Glutamatergic neuron (in vitro differentiated cells): ENCODE results near the gene SLC6A11. TPM values are rescaled to one million over a fixed set of nuclear protein-coding genes. Genes with fewer than 3 reads are reported as not detected.

Experiments used
- DNase-seq: peaks from one replicate; pipeline ENCODE4 v3.0.0; 2022
- H3K27ac Mint-ChIP-seq: one replicate; pipeline ENCODE4 v1.8.0; 2020; ENCODE audit warnings: mild to moderate bottlenecking, mixed read lengths, inconsistent platforms; ENCODE audit not compliant: unreplicated experiment
- H3K27me3 Mint-ChIP-seq: one replicate; pipeline ENCODE4 v1.8.0; 2020; ENCODE audit warnings: mild to moderate bottlenecking, moderate library complexity, mixed read lengths, inconsistent platforms; ENCODE audit not compliant: unreplicated experiment
- H3K36me3 Mint-ChIP-seq: one replicate; pipeline ENCODE4 v1.8.0; 2020; ENCODE audit warnings: mild to moderate bottlenecking, mixed read lengths, inconsistent platforms; ENCODE audit not compliant: unreplicated experiment
- H3K4me1 Mint-ChIP-seq: one replicate; pipeline ENCODE4 v1.8.0; 2020; ENCODE audit warnings: mild to moderate bottlenecking, low read depth, mixed read lengths, inconsistent platforms; ENCODE audit not compliant: unreplicated experiment
- H3K4me3 Mint-ChIP-seq: one replicate; pipeline ENCODE4 v1.8.0; 2020; ENCODE audit warnings: mild to moderate bottlenecking, mixed read lengths, inconsistent platforms; ENCODE audit not compliant: unreplicated experiment
- H3K9me3 Mint-ChIP-seq: one replicate; pipeline ENCODE4 v1.8.0; 2020; ENCODE audit warnings: mild to moderate bottlenecking, moderate library complexity, mixed read lengths, inconsistent platforms; ENCODE audit not compliant: unreplicated experiment
- CTCF ChIP-seq: fragments of 200-600 bp; sonication (generic); IDR thresholded peaks from one replicate; pipeline ENCODE4 v1.5.0; 2021; ENCODE audit not compliant: partially characterized antibody, unreplicated experiment
- total RNA-seq: library from RNA; stranded (reverse); fragmentation: NEBNext Ultra II Directional; extraction: Animal tissue kit (Norgen Biotek cat#: 25700); gene quantifications from one replicate; pipeline ENCODE4 v1.2.1, GENCODE V29; 2021; ENCODE audit not compliant: unreplicated experiment

Gene SLC6A11
- total RNA-seq, 1 donor from 2014 or later: not detected

DNA sequence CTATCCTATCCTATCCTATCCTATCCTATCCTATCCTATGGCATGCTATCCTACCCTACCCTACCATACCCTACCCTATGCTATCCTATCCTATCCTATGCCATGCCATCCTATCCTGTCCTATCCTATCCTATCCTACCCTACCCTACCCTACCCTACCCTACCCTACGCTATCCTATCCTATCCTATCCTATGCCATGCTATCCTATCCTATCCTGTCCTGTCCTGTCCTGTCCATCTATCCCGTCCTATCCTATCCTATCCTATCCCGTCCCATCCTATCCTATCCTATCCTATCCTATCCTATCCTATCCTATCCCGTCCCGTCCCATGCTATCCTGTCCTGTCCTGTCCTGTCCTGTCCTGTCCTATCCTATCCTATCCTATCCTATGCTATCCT, 57.4 kb downstream of the SLC6A11 start:
- H3K4me1 Mint-ChIP-seq: no peaks in the 10 kb centered on the region
- TF ChIP-seq CTCF: no peak
- no peaks in the 10 kb centered on the region for H3K36me3 Mint-ChIP-seq
- no peak for DNase-seq
- no peak overlapping the region for H3K27ac Mint-ChIP-seq
- peaks cover 16% of the 10 kb centered on the region for H3K27me3 Mint-ChIP-seq
- H3K9me3 Mint-ChIP-seq: peaks cover 3% of the 10 kb centered on the region
- H3K4me3 Mint-ChIP-seq: no peak overlapping the region

DNA sequence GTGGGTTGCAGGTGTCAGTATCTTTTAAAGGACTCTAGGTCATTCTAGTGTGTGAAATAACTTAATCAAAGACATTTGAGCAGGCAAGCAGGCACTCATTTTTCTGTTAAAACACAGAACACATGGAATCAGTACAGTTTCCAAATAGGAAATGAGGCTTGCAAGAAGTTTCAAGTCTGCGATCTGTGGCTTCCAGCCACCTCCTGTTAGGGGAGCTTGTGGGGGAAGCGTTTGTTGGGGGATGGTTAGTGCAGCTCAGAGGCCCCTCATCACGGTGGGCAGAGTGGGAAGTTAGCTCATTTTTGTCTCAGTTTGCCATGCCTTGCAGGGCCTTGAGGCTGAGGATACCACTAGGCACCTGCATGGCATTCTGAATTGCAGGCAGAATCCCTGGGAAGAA, 59.9 kb downstream of the SLC6A11 start:
- Mint-ChIP-seq H3K9me3 (peaks cover 3% of the 10 kb centered on the region), H3K27ac (no peak overlapping the region), H3K4me1 (no peaks in the 10 kb centered on the region), H3K4me3 (no peak overlapping the region), H3K27me3 (peaks cover 11% of the 10 kb centered on the region), H3K36me3 (no peaks in the 10 kb centered on the region)
- TF ChIP-seq CTCF: no peak
- no peak for DNase-seq

DNA sequence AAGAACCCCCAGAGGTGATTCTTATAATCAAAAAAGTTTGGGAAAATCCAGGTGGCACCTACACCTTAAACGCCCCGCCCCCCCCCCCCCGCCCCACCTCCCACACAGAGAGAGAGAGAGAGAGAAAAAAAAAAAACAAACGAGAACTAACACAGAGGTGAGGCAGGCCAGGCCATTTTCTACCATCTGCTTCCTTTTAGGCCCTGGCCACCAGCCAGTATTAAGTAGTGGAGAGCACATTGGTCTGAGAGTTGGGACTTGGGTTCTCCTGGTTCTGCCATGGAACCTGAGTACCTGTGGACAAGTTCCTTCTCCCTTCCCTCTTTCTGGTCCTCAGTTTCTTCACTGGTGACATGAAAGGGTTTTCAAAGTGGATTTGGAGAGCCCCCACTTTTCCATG, 60.6 kb downstream of the SLC6A11 start:
- no peak overlapping the region for H3K4me3 Mint-ChIP-seq
- no peak for DNase-seq
- peaks cover 7% of the 10 kb centered on the region for H3K27me3 Mint-ChIP-seq
- peaks cover 3% of the 10 kb centered on the region for H3K9me3 Mint-ChIP-seq
- no peak for TF ChIP-seq CTCF
- no peak overlapping the region for H3K27ac Mint-ChIP-seq
- H3K36me3 Mint-ChIP-seq: no peaks in the 10 kb centered on the region
- no peaks in the 10 kb centered on the region for H3K4me1 Mint-ChIP-seq

- no peaks in the 10 kb centered on the region for H3K4me1 Mint-ChIP-seq
- H3K27ac Mint-ChIP-seq: no peak overlapping the region
- H3K27me3 Mint-ChIP-seq: peaks cover 14% of the 10 kb centered on the region
- H3K36me3 Mint-ChIP-seq: no peaks in the 10 kb centered on the region
- peaks cover 2% of the 10 kb centered on the region for H3K9me3 Mint-ChIP-seq
- no peak for DNase-seq
- TF ChIP-seq CTCF: no peak
- H3K4me3 Mint-ChIP-seq: no peak overlapping the region
Observed at GRCh38 chr3:10882851-10883250, 66.8 kb downstream of the SLC6A11 start.

DNA sequence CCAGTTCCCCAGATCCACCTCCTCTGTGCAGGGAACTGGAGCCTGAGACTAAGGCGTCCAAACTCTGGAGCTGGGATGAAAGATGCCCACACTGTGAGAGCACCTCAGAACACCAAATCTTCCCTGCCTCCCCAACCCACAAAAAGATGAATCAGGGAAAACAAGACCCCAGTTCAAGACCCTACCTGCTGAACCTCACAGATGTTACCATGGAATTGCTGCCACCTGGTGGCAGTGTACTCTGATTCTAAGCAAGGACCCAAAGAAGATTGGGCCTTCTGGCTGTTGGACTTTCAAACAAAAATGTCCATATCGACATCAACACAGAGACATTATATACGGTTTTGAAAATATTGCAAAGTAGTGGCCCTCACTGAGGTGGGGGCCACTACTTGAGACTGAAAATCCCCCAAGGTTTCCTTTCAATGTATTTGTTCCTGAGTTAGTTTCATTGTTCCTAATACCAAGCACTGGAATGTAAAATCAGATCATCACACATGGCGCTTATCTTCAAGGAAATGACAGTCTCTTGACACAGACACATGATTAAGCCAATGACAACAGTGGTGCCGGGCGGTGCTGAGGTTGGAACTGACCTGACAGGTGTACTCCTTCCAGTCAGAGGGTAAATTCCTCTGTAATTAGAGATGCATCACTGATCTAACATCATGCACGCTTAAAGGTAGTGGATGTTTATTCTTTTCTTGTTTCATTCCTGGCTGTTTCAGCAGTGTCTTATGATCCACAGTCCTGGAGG, 67.6 kb downstream of the SLC6A11 start:
- Mint-ChIP-seq H3K4me3 (no peak overlapping the region), H3K27ac (no peak overlapping the region), H3K9me3 (peaks cover 3% of the 10 kb centered on the region), H3K36me3 (no peaks in the 10 kb centered on the region), H3K27me3 (peaks cover 14% of the 10 kb centered on the region), H3K4me1 (no peaks in the 10 kb centered on the region)
- TF ChIP-seq CTCF: peak; percentile 41
- peak; percentile 31 for DNase-seq
